AG04450 (cell line): Measurements from ENCODE around the gene INPP5A. TPM values are rescaled to one million over a fixed set of nuclear protein-coding genes. Genes with fewer than 3 reads are reported as not detected.

Experiments used
- CTCF ChIA-PET: fragments of 300-600, 350-600 bp; formaldehyde crosslinking; extraction: SDS; loops from one replicate; lab custom pipeline; 2022; ENCODE audit warnings: antibody characterized with exemption, inconsistent platforms; lab: Charles Lee
- POLR2A ChIA-PET: fragments of 350-600 bp; formaldehyde crosslinking; extraction: SDS; loops from one replicate; lab custom pipeline; 2021; ENCODE audit warnings: antibody characterized with exemption, inconsistent platforms; lab: Yijun Ruan, JAX
- DNase-seq: peaks from one replicate; pipeline ENCODE4 v3.0.0-alpha.2; 2011; ENCODE audit warnings: low read depth, low spot score
- H3K27ac ChIP-seq: one replicate; pipeline ENCODE4 v1.5.1; 2012; ENCODE audit warnings: low read depth, low read length, control low read depth
- H3K27me3 ChIP-seq: one replicate; pipeline ENCODE4 v1.6.0; 2012; ENCODE audit warnings: low read length; ENCODE audit not compliant: control insufficient read depth, insufficient read depth
- H3K4me3 ChIP-seq: 2 replicates; pipeline ENCODE4 v1.5.1; 2011; ENCODE audit warnings: mild to moderate bottlenecking, low read depth, low read length, control low read depth
- H3K9me3 ChIP-seq: 2 replicates; pipeline ENCODE4 v1.5.1; 2012; ENCODE audit warnings: low read length; ENCODE audit not compliant: control insufficient read depth, insufficient read depth
- CTCF ChIP-seq: IDR thresholded peaks from 2 replicates; pipeline ENCODE4 v1.5.1; 2011; ENCODE audit warnings: low read depth, low read length, control low read depth, inconsistent platforms
- polyA plus RNA-seq: library from polyadenylated mRNA; depleted of rRNA; stranded (reverse); fragments of >200 nt; gene quantifications from 2 replicates; pipeline ENCODE4 v1.2.3, GENCODE V29; 2011

The INPP5A gene
- polyA plus RNA-seq, 1 experiment, result 22.5 TPM

DNA sequence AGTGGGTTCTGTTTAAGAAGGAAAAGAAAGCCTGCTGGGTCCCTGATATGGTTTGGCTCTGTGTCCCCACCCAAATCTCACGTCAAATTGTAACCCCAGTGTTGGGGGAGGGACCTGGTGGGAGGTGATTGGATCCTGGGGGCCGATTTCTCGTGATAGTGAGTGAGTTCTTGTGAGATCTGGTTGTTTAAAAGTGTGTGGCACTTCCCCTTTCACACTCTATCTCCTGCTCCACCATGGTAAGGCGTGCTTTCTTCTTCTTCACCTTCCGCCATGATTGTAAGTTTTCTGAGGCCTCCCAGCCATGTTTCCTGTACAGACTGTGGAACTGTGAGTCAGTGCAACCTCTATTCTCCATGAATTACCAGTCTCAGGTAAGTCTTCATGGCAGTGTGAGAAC lies 42.6 kb downstream of the INPP5A start:
- TF ChIP-seq CTCF, result no peak
- Histone ChIP-seq H3K27me3 (peaks cover 6% of the 10 kb centered on the region), H3K4me3 (no peak overlapping the region), H3K27ac (no peak overlapping the region), H3K9me3 (no peaks in the 10 kb centered on the region; the same call in 1 of the 2 replicates)
- POLR2A ChIA-PET, result no interaction called here
- DNase-seq, result no peak
- CTCF ChIA-PET, result no interaction called here

- POLR2A ChIA-PET, result no interaction called here
- TF ChIP-seq CTCF, result no peak
- no peak overlapping the region for H3K27ac ChIP-seq
- no peak for DNase-seq
- no peaks in the 10 kb centered on the region; the same call in 1 of the 2 replicates for H3K9me3 ChIP-seq
- H3K4me3 ChIP-seq, result no peak overlapping the region
- peaks cover 6% of the 10 kb centered on the region for H3K27me3 ChIP-seq
- CTCF ChIA-PET, result no interaction called here
Measured at GRCh38 chr10:132580617-132581016, 43.0 kb downstream of the INPP5A start.

- CTCF ChIA-PET, result interaction anchor here (0.8 kb wide), 1 partner anchor 10 kb away, joined by 3 read pairs; no protein-coding TSS in a partner anchor
- Histone ChIP-seq H3K27ac (no peak overlapping the region), H3K4me3 (no peak overlapping the region), H3K27me3 (peaks cover 3% of the 10 kb centered on the region), H3K9me3 (peaks cover 2% of the 10 kb centered on the region; the same call in 1 of the 2 replicates)
- TF ChIP-seq CTCF, result no peak
- DNase-seq, result no peak
- POLR2A ChIA-PET, result no interaction called here
Measured at GRCh38 chr10:132582137-132582536, 44.5 kb downstream of the INPP5A start.

GRCh38 chr10:132582771-132583170 lies 45.2 kb downstream of the INPP5A start:
- POLR2A ChIA-PET, result no interaction called here

GRCh38 chr10:132583456-132583855 lies 45.9 kb downstream of the INPP5A start:
- ChIA-PET CTCF (no interaction called here), POLR2A (no interaction called here)
- TF ChIP-seq CTCF, result no peak
- Histone ChIP-seq H3K4me3 (no peak overlapping the region), H3K27ac (no peak overlapping the region), H3K9me3 (peaks cover 3% of the 10 kb centered on the region; the same call in 1 of the 2 replicates), H3K27me3 (no peaks in the 10 kb centered on the region)
- no peak for DNase-seq

More at GRCh38 chr10:132582771-132583170, 45.2 kb downstream of the INPP5A start:
- Histone ChIP-seq H3K4me3 (no peak overlapping the region), H3K27ac (no peak overlapping the region), H3K9me3 (peaks cover 3% of the 10 kb centered on the region; the same call in 1 of the 2 replicates), H3K27me3 (no peaks in the 10 kb centered on the region)
- no peak for DNase-seq
- TF ChIP-seq CTCF, result no peak
- CTCF ChIA-PET, result interaction anchor here (0.8 kb wide), 1 partner anchor 11 kb away, joined by 3 read pairs; no protein-coding TSS in a partner anchor
